IPS-18c (cell line): ENCODE measurements around the gene IL17F.

ENCODE experiments used
- H3K4me3 ChIP-seq: 2 replicates; pipeline ENCODE4 v1.7.0; 2013; ENCODE audit warnings: low read depth, mild to moderate bottlenecking, low read length, moderate library complexity; ENCODE audit not compliant: insufficient read depth
- H3K9me3 ChIP-seq: one replicate; pipeline ENCODE4 v1.6.1; 2013; ENCODE audit warnings: mild to moderate bottlenecking, low read length, moderate library complexity; ENCODE audit not compliant: control insufficient read depth, insufficient read depth

IL17F gene

GRCh38 chr6:52244400-52244799 is at the start of gene IL17F:
TSS of gene IL17F (minus strand) at chr6:52244500. CDS start at chr6:52244429, 71 bp downstream.
- H3K4me3 ChIP-seq = no peak within 1 kb of the TSS
- H3K9me3 ChIP-seq = no peaks in the 10 kb centered on the region

- Histone ChIP-seq H3K9me3 (no peaks in the 10 kb centered on the region), H3K4me3 (no peak overlapping the region)
Measured at GRCh38 chr6:52293067-52293466, 48.8 kb upstream of the IL17F start.

GRCh38 chr6:52288841-52289240 is 44.5 kb upstream of the IL17F start:
- no peaks in the 10 kb centered on the region for H3K9me3 ChIP-seq

GRCh38 chr6:52288216-52288615 is 43.9 kb upstream of the IL17F start:
- H3K4me3 ChIP-seq = no peak overlapping the region
- no peaks in the 10 kb centered on the region for H3K9me3 ChIP-seq

More at GRCh38 chr6:52288841-52289240, 44.5 kb upstream of the IL17F start:
- no peak overlapping the region for H3K4me3 ChIP-seq

- Histone ChIP-seq H3K9me3 (no peaks in the 10 kb centered on the region), H3K4me3 (no peak overlapping the region)
Measured at GRCh38 chr6:52286798-52287432, 42.6 kb upstream of the IL17F start.

- Histone ChIP-seq H3K9me3 (no peaks in the 10 kb centered on the region), H3K4me3 (peak overlapping the region; percentile 43; the same call in 1 of the 2 replicates)
Measured at GRCh38 chr6:52285177-52286068, 41.1 kb upstream of the IL17F start.

- Histone ChIP-seq H3K4me3 (peak within 1 kb of the TSS; percentile 75), H3K9me3 (no peaks in the 10 kb centered on the region)
Measured at GRCh38 chr6:52284460-52285176, 40.3 kb upstream of the IL17F start, which contains the start of gene MCM3. TSS of gene MCM3 (minus strand) at chr6:52284742. CDS start at chr6:52284674, 68 bp downstream.

- Histone ChIP-seq H3K9me3 (no peaks in the 10 kb centered on the region), H3K4me3 (peak overlapping the region; percentile 75)
Measured at GRCh38 chr6:52284131-52284459, 39.8 kb upstream of the IL17F start.

- H3K9me3 ChIP-seq = no peaks in the 10 kb centered on the region
- peak overlapping the region; percentile 75 for H3K4me3 ChIP-seq
Measured at GRCh38 chr6:52283111-52283510, 38.8 kb upstream of the IL17F start.

- Histone ChIP-seq H3K9me3 (no peaks in the 10 kb centered on the region), H3K4me3 (no peak overlapping the region)
Measured at GRCh38 chr6:52276130-52276529, 31.8 kb upstream of the IL17F start.

- no peak overlapping the region for H3K4me3 ChIP-seq
- no peaks in the 10 kb centered on the region for H3K9me3 ChIP-seq
Measured at GRCh38 chr6:52271852-52272460, 27.7 kb upstream of the IL17F start.

- Histone ChIP-seq H3K9me3 (no peaks in the 10 kb centered on the region), H3K4me3 (no peak overlapping the region)
Measured at GRCh38 chr6:52263709-52264540, 19.6 kb upstream of the IL17F start.

- Histone ChIP-seq H3K4me3 (no peak overlapping the region), H3K9me3 (no peaks in the 10 kb centered on the region)
Measured at GRCh38 chr6:52262620-52263344, 18.5 kb upstream of the IL17F start.

GRCh38 chr6:52261229-52261628 is 16.9 kb upstream of the IL17F start:
- Histone ChIP-seq H3K4me3 (no peak overlapping the region), H3K9me3 (peaks cover 2% of the 10 kb centered on the region)

- Histone ChIP-seq H3K9me3 (peaks cover 2% of the 10 kb centered on the region), H3K4me3 (no peak overlapping the region)
Measured at GRCh38 chr6:52260634-52261033, 16.3 kb upstream of the IL17F start.

GRCh38 chr6:52255434-52255833 is 11.1 kb upstream of the IL17F start:
- Histone ChIP-seq H3K9me3 (peaks cover 2% of the 10 kb centered on the region), H3K4me3 (no peak overlapping the region)
